IPS DF 4.7 (cell line): ENCODE results near the gene CIP2A.
"Not testable (repeated sequence)": the region's sequence is repeated elsewhere in the genome, so short reads cannot be mapped to it uniquely, and the experiment has no call there.

Experiments used
- DNase-seq: peaks from one replicate; pipeline ENCODE4 v3.0.0-alpha.2; 2013; ENCODE audit warnings: low spot score; ENCODE audit errors: extremely low read depth

CIP2A gene

GRCh38 chr3:108589081-108589997, at the start of gene CIP2A, which contains the start of gene DZIP3:
TSS of gene CIP2A (minus strand) at chr3:108589438. CDS start at chr3:108589375, 63 bp downstream.
TSS of gene DZIP3 (plus strand) at chr3:108589722. CDS start at chr3:108605407, 15,685 bp downstream.
- peak; percentile 82 for DNase-seq

GRCh38 chr3:108629974-108630373, 40.7 kb upstream of the CIP2A start:
- no peak for DNase-seq

GRCh38 chr3:108623504-108623903, 34.3 kb upstream of the CIP2A start:
- no peak for DNase-seq

GRCh38 chr3:108620250-108620649, 31.0 kb upstream of the CIP2A start:
- DNase-seq: no peak

GRCh38 chr3:108616090-108616489, 26.9 kb upstream of the CIP2A start:
- not testable (repeated sequence) for DNase-seq

GRCh38 chr3:108610651-108611050, 21.4 kb upstream of the CIP2A start:
- no peak for DNase-seq

GRCh38 chr3:108608750-108609149, 19.5 kb upstream of the CIP2A start:
- DNase-seq: no peak

- no peak for DNase-seq
These were observed 16.3 kb upstream of the CIP2A start for GRCh38 chr3:108605491-108605890.

GRCh38 chr3:108605028-108605427, 15.8 kb upstream of the CIP2A start:
- DNase-seq: no peak

GRCh38 chr3:108603691-108604090, 14.5 kb upstream of the CIP2A start:
- no peak for DNase-seq

- no peak for DNase-seq
These were observed 13.7 kb upstream of the CIP2A start for GRCh38 chr3:108602935-108603294.

- no peak for DNase-seq
These were observed 13.2 kb upstream of the CIP2A start for GRCh38 chr3:108602249-108602934.

- DNase-seq: no peak
These were observed 10.6 kb upstream of the CIP2A start for GRCh38 chr3:108599677-108600409.

- DNase-seq: no peak
These were observed 9.1 kb upstream of the CIP2A start for GRCh38 chr3:108598375-108598774.

GRCh38 chr3:108595321-108595720, 6.1 kb upstream of the CIP2A start:
- DNase-seq: no peak

- DNase-seq: no peak
These were observed 1.2 kb upstream of the CIP2A start for GRCh38 chr3:108590460-108590859.

- DNase-seq: no peak
These were observed 723 bp upstream of the CIP2A start for GRCh38 chr3:108589998-108590323.

- DNase-seq: no peak
These were observed 637 bp downstream of the CIP2A start for GRCh38 chr3:108588601-108589000.

GRCh38 chr3:108578064-108578463, 11.2 kb downstream of the CIP2A start:
- DNase-seq: no peak

GRCh38 chr3:108569336-108569735, 19.9 kb downstream of the CIP2A start:
- no peak for DNase-seq

- DNase-seq: no peak
These were observed 22.6 kb downstream of the CIP2A start for GRCh38 chr3:108566599-108566998.

GRCh38 chr3:108565506-108565905, 23.7 kb downstream of the CIP2A start:
- DNase-seq: no peak
